ENCODE measurements around the gene HS3ST5. TPM values are rescaled to one million over a fixed set of nuclear protein-coding genes. Genes with fewer than 3 reads are reported as not detected.
"Not testable (repeated sequence)": the region's sequence is repeated elsewhere in the genome, so short reads cannot be mapped to it uniquely, and the experiment has no call there.

The HS3ST5 gene
- total and polyA plus RNA-seq, 2 donors (not counting 3 experiments of a cell fraction or from before 2014, with no cell fraction given): not detected

GRCh38 chr6:114217996-114218395, 124.8 kb downstream of the HS3ST5 start:
- H2AFZ ChIP-seq (ENCODE audit: low read depth, low read length); BruUV-seq (replicated peaks); H3K79me2 ChIP-seq (ENCODE audit: control insufficient read depth, insufficient read depth, low read length); H3K4me3 ChIP-seq (replicated peaks in 1 of 3; ENCODE audit: insufficient read depth in 1 of 3, low read depth in 1 of 3, low read length in 3 of 3); H3K9me3 ChIP-seq (replicated peaks; ENCODE audit: control insufficient read depth, insufficient read depth, low read length); POLR2A ChIA-PET; FAIRE-seq; H3K9me1 ChIP-seq (replicated peaks; ENCODE audit: control insufficient read depth, extremely low read depth, insufficient read depth, low read length); H4K20me1 ChIP-seq (replicated peaks; ENCODE audit: control insufficient read depth, extremely low read depth, insufficient read depth, low read length); H3K27me3 ChIP-seq (ENCODE audit: control insufficient read depth in 2 of 2, insufficient read depth in 2 of 2, low read length in 2 of 2); DNase-seq (ENCODE audit: low read depth, low spot score); H3K4me2 ChIP-seq (ENCODE audit: insufficient read depth, low read length); intact Hi-C loops (cut with micrococcal nuclease); H3K27ac ChIP-seq (ENCODE audit: insufficient read depth, low read depth, low read length); H3K4me1 ChIP-seq (ENCODE audit: control insufficient read depth, extremely low read depth, insufficient read depth, low read length); CTCF ChIA-PET; dilution Hi-C loops (cut with MboI; ENCODE audit: extremely low pct_ligation_motif_present, low sequenced_read_pairs); H3K9ac ChIP-seq (replicated peaks; ENCODE audit: extremely low read depth, insufficient read depth, low read length); H3K36me3 ChIP-seq (ENCODE audit: control insufficient read depth in 2 of 2, extremely low read depth in 1 of 2, insufficient read depth in 2 of 2, low read length in 2 of 2): not testable (repeated sequence)

GRCh38 chr6:114216789-114217467, 125.9 kb downstream of the HS3ST5 start:
- CTCF ChIA-PET: interaction anchor here (0.7 to 1.0 kb wide), 3 partner anchors 8 to 221 kb away, joined by 3 to 4 read pairs (median 3); no protein-coding TSS in a partner anchor

More at GRCh38 chr6:114216789-114217467, 125.9 kb downstream of the HS3ST5 start:
- Histone ChIP-seq H3K27ac (ENCODE audit: insufficient read depth, low read depth, low read length) (no peak overlapping the region), H3K79me2 (ENCODE audit: control insufficient read depth, insufficient read depth, low read length) (no peaks in the 10 kb centered on the region), H3K4me1 (ENCODE audit: control insufficient read depth, extremely low read depth, insufficient read depth, low read length) (no peaks in the 10 kb centered on the region), H3K27me3 (ENCODE audit: control insufficient read depth in 2 of 2, insufficient read depth in 2 of 2, low read length in 2 of 2) (no peaks in the 10 kb centered on the region), H2AFZ (ENCODE audit: low read depth, low read length) (no peak overlapping the region), H3K9ac (replicated peaks; ENCODE audit: extremely low read depth, insufficient read depth, low read length) (no peak overlapping the region), H3K4me3 (replicated peaks in 1 of 3; ENCODE audit: insufficient read depth in 1 of 3, low read depth in 1 of 3, low read length in 3 of 3) (no peak overlapping the region), H4K20me1 (replicated peaks; ENCODE audit: control insufficient read depth, extremely low read depth, insufficient read depth, low read length) (no peaks in the 10 kb centered on the region), H3K9me1 (replicated peaks; ENCODE audit: control insufficient read depth, extremely low read depth, insufficient read depth, low read length) (no peaks in the 10 kb centered on the region), H3K36me3 (ENCODE audit: control insufficient read depth in 2 of 2, extremely low read depth in 1 of 2, insufficient read depth in 2 of 2, low read length in 2 of 2) (no peaks in the 10 kb centered on the region), H3K4me2 (ENCODE audit: insufficient read depth, low read length) (no peak overlapping the region), H3K9me3 (replicated peaks; ENCODE audit: control insufficient read depth, insufficient read depth, low read length) (no peaks in the 10 kb centered on the region)
- dilution Hi-C loops (cut with MboI; ENCODE audit: extremely low pct_ligation_motif_present, low sequenced_read_pairs): no loop called here
- no peak for TF ChIP-seq CTCF (IDR thresholded peaks at IDR 0.05; ENCODE audit: extremely low read depth in 1 of 2, insufficient read depth in 1 of 2, low read depth in 1 of 2, low read length in 2 of 2)
- TF ChIP-seq JUN (IDR thresholded peaks at IDR 0.05; ENCODE audit: borderline replicate concordance, insufficient read depth, insufficient read length, low read depth): no peak
- TF ChIP-seq FOS (IDR thresholded peaks at IDR 0.05; ENCODE audit: borderline replicate concordance, insufficient read depth, low read length): no peak
- no peak for TF ChIP-seq GATA2 (IDR thresholded peaks at IDR 0.05; ENCODE audit: insufficient read depth, insufficient read length, low read depth, low read length)
- no peak for TF ChIP-seq POLR2A (IDR thresholded peaks at IDR 0.05; ENCODE audit: low read depth, low read length)
- POLR2A ChIA-PET: no interaction called here
- no TSS peak for BruUV-seq (replicated peaks)
- DNase-seq (ENCODE audit: low read depth, low spot score) (no peak), FAIRE-seq (no peak)
- intact Hi-C loops (cut with micrococcal nuclease): no loop called here
